Ishikawa (cell line): ENCODE data around the gene UQCRFS1.

Source experiments
- CEBPB ChIP-seq: IDR thresholded peaks from 2 replicates; pipeline ENCODE4 v1.6.1; 2012
- CREB1 ChIP-seq: IDR thresholded peaks from 2 replicates; pipeline ENCODE4 v1.6.1; 2012; ENCODE audit warnings: low read depth
- EGR1 ChIP-seq: IDR thresholded peaks from 2 replicates; pipeline ENCODE4 v1.6.1; 2012
- EP300 ChIP-seq: IDR thresholded peaks from 2 replicates; pipeline ENCODE4 v1.6.1; 2012; ENCODE audit warnings: borderline replicate concordance
- FOXM1 ChIP-seq: IDR thresholded peaks from 2 replicates; pipeline ENCODE4 v1.6.1; 2012; ENCODE audit warnings: low read depth, borderline replicate concordance
- NFIC ChIP-seq: IDR thresholded peaks from 2 replicates; pipeline ENCODE4 v1.6.1; 2012
- RAD21 ChIP-seq: IDR thresholded peaks from 2 replicates; pipeline ENCODE4 v1.6.1; 2012; ENCODE audit warnings: low read depth
- TAF1 ChIP-seq: IDR thresholded peaks from 2 replicates; pipeline ENCODE4 v1.6.1; 2012; ENCODE audit warnings: low read depth, mild to moderate bottlenecking
- TCF12 ChIP-seq: IDR thresholded peaks from 2 replicates; pipeline ENCODE4 v1.6.1; 2012; ENCODE audit warnings: low read depth
- TEAD4 ChIP-seq: IDR thresholded peaks from 2 replicates; pipeline ENCODE4 v1.6.1; 2012
- USF1 ChIP-seq: IDR thresholded peaks from 2 replicates; pipeline ENCODE4 v1.6.1; 2012
- YY1 ChIP-seq: IDR thresholded peaks from 2 replicates; pipeline ENCODE4 v1.6.1; 2012; ENCODE audit warnings: low read depth
- ZBTB7A ChIP-seq: IDR thresholded peaks from 2 replicates; pipeline ENCODE4 v1.6.1; 2012; ENCODE audit warnings: low read depth
- TF ChIP-seq, protein P1 (sequence below): IDR thresholded peaks from 2 replicates; pipeline ENCODE4 v1.6.1; 2012
- TF ChIP-seq, protein P2 (sequence below): IDR thresholded peaks from 2 replicates; pipeline ENCODE4 v1.6.1; 2012; ENCODE audit warnings: low read depth, mild to moderate bottlenecking

UQCRFS1 gene

GRCh38 chr19:29202281-29202680 is 10.7 kb downstream of the UQCRFS1 start:
- TF ChIP-seq, protein P1, sequence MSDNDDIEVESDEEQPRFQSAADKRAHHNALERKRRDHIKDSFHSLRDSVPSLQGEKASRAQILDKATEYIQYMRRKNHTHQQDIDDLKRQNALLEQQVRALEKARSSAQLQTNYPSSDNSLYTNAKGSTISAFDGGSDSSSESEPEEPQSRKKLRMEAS: no peak
- TF ChIP-seq TCF12 (no peak), CEBPB (no peak), EP300 (no peak), FOXM1 (no peak), NFIC (no peak), CREB1 (no peak), RAD21 (no peak), EGR1 (no peak), USF1 (no peak), TAF1 (no peak), YY1 (no peak), TEAD4 (no peak), ZBTB7A (no peak)
- TF ChIP-seq, protein P2, sequence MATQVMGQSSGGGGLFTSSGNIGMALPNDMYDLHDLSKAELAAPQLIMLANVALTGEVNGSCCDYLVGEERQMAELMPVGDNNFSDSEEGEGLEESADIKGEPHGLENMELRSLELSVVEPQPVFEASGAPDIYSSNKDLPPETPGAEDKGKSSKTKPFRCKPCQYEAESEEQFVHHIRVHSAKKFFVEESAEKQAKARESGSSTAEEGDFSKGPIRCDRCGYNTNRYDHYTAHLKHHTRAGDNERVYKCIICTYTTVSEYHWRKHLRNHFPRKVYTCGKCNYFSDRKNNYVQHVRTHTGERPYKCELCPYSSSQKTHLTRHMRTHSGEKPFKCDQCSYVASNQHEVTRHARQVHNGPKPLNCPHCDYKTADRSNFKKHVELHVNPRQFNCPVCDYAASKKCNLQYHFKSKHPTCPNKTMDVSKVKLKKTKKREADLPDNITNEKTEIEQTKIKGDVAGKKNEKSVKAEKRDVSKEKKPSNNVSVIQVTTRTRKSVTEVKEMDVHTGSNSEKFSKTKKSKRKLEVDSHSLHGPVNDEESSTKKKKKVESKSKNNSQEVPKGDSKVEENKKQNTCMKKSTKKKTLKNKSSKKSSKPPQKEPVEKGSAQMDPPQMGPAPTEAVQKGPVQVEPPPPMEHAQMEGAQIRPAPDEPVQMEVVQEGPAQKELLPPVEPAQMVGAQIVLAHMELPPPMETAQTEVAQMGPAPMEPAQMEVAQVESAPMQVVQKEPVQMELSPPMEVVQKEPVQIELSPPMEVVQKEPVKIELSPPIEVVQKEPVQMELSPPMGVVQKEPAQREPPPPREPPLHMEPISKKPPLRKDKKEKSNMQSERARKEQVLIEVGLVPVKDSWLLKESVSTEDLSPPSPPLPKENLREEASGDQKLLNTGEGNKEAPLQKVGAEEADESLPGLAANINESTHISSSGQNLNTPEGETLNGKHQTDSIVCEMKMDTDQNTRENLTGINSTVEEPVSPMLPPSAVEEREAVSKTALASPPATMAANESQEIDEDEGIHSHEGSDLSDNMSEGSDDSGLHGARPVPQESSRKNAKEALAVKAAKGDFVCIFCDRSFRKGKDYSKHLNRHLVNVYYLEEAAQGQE: no peak

DNA sequence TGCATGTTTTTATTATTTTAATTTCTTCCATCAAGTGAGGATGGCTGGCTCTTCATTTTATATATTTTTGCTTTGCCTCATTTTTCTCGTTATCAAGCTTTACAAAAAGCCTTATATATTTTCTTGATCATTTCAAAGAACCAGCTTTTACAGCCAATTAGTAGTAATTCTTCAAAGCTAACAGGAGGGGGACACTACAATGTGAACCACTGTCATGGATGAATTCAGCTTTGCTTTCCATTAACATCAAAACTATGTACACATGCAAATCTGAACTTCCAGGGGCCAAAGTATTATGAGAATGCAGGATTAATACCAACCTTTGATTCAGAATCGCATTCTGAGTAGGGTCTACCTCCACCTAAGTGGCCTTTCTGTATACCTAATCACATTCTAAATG is 11.1 kb downstream of the UQCRFS1 start:
- no peak for TF ChIP-seq FOXM1
- no peak for TF ChIP-seq NFIC
- no peak for TF ChIP-seq RAD21
- no peak for TF ChIP-seq USF1
- no peak for TF ChIP-seq EGR1
- TF ChIP-seq TAF1: no peak
- no peak for TF ChIP-seq CREB1
- no peak for TF ChIP-seq CEBPB
- no peak for TF ChIP-seq TEAD4
- no peak for TF ChIP-seq YY1
- TF ChIP-seq, protein P2: no peak
- TF ChIP-seq ZBTB7A: no peak
- TF ChIP-seq, protein P1: no peak
- TF ChIP-seq TCF12: no peak
- TF ChIP-seq EP300: no peak

GRCh38 chr19:29194658-29195057 is 18.3 kb downstream of the UQCRFS1 start:
- no peak for TF ChIP-seq EP300
- TF ChIP-seq, protein P1: no peak
- no peak for TF ChIP-seq EGR1
- no peak for TF ChIP-seq ZBTB7A
- no peak for TF ChIP-seq USF1
- no peak for TF ChIP-seq YY1
- TF ChIP-seq TEAD4: no peak
- no peak for TF ChIP-seq NFIC
- TF ChIP-seq CREB1: no peak
- no peak for TF ChIP-seq TAF1
- no peak for TF ChIP-seq CEBPB

DNA sequence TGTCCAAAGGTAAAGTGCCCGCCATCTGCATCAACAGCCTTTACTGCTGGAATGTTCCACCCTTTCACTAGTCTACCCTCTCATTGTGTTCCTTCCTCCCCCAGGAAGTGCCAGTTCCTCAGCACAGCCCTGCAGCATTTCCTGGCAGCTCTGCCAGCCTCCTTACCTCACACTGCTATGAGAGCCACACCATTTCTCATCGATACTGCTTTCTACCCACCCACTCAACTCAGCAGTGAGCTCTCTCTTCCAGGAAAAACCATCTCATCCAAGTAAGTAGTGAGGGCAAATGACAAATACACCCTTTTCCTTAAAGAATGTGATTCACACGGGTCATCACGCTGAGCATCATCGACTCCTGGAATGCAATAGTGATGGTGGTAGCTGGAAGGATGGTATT is 19.8 kb downstream of the UQCRFS1 start:
- no peak for TF ChIP-seq FOXM1
- TF ChIP-seq USF1: no peak
- TF ChIP-seq CREB1: no peak
- no peak for TF ChIP-seq TCF12
- no peak for TF ChIP-seq RAD21
- no peak for TF ChIP-seq TAF1
- no peak for TF ChIP-seq CEBPB
- TF ChIP-seq, protein P2: no peak
- no peak for TF ChIP-seq EGR1
